IPS DF 4.7 (cell line): Measurements from ENCODE around the gene AR.

Experiments
- DNase-seq: peaks from one replicate; pipeline ENCODE4 v3.0.0-alpha.2; 2013; ENCODE audit warnings: low spot score; ENCODE audit errors: extremely low read depth

The AR gene

GRCh38 chrX:67564475-67564874 lies 20.7 kb downstream of the AR start:
- no peak for DNase-seq

- DNase-seq = no peak
These were observed 24.9 kb downstream of the AR start for GRCh38 chrX:67568769-67569168.

- DNase-seq = no peak
These were observed 27.0 kb downstream of the AR start for GRCh38 chrX:67570839-67571238.

- no peak for DNase-seq
These were observed 30.9 kb downstream of the AR start for GRCh38 chrX:67574696-67575095.

- no peak for DNase-seq
These were observed 38.6 kb downstream of the AR start for GRCh38 chrX:67582436-67582835.

GRCh38 chrX:67583171-67583570 lies 39.4 kb downstream of the AR start:
- no peak for DNase-seq

GRCh38 chrX:67585401-67585800 lies 41.6 kb downstream of the AR start:
- no peak for DNase-seq

GRCh38 chrX:67587946-67588624 lies 44.3 kb downstream of the AR start:
- DNase-seq = no peak

GRCh38 chrX:67596839-67597790 lies 53.3 kb downstream of the AR start:
- DNase-seq = no peak

GRCh38 chrX:67599532-67599931 lies 55.7 kb downstream of the AR start:
- DNase-seq = no peak

GRCh38 chrX:67601771-67602170 lies 58.0 kb downstream of the AR start:
- DNase-seq = no peak

GRCh38 chrX:67604979-67605703 lies 61.3 kb downstream of the AR start:
- DNase-seq = peak; percentile 9

- no peak for DNase-seq
These were observed 63.6 kb downstream of the AR start for GRCh38 chrX:67607466-67607865.

GRCh38 chrX:67610282-67610681 lies 66.5 kb downstream of the AR start:
- DNase-seq = no peak

GRCh38 chrX:67612231-67612630 lies 68.4 kb downstream of the AR start:
- no peak for DNase-seq

- DNase-seq = no peak
These were observed 69.5 kb downstream of the AR start for GRCh38 chrX:67613366-67613765.

GRCh38 chrX:67613996-67614395 lies 70.2 kb downstream of the AR start:
- DNase-seq = no peak

- no peak for DNase-seq
These were observed 70.6 kb downstream of the AR start for GRCh38 chrX:67614423-67614822.

GRCh38 chrX:67619253-67619652 lies 75.4 kb downstream of the AR start:
- no peak for DNase-seq

GRCh38 chrX:67622053-67622585 lies 78.3 kb downstream of the AR start:
- no peak for DNase-seq

GRCh38 chrX:67624325-67624724 lies 80.5 kb downstream of the AR start:
- DNase-seq = no peak

GRCh38 chrX:67635424-67635823 lies 91.6 kb downstream of the AR start:
- DNase-seq = no peak
